Parathyroid adenoma (tissue), 2 donors: ENCODE data around the gene HPN.

Experiments used
- H2AFZ ChIP-seq: fragments of 300-600 bp; sonication (generic); one replicate; pipeline ENCODE4 v1.7.0; 2017; ENCODE audit warnings: antibody characterized with exemption, mild to moderate bottlenecking
- H3K27ac ChIP-seq: fragments of 300-600 bp; sonication (generic); one replicate; pipeline ENCODE4 v1.7.0; 2017
- H3K27me3 ChIP-seq: fragments of 300-600 bp; sonication (generic); one replicate; pipeline ENCODE4 v1.7.0; 2017; ENCODE audit warnings: low read length; ENCODE audit not compliant: control insufficient read depth, insufficient read depth
- H3K36me3 ChIP-seq: fragments of 300-600 bp; sonication (generic); one replicate; pipeline ENCODE4 v1.7.0; 2017; ENCODE audit warnings: low read length; ENCODE audit not compliant: control insufficient read depth, insufficient read depth
- H3K4me1 ChIP-seq: fragments of 300-600 bp; sonication (generic); one replicate; pipeline ENCODE4 v1.7.0; 2017; ENCODE audit warnings: control low read depth
- H3K4me2 ChIP-seq: fragments of 300-600 bp; sonication (generic); one replicate; pipeline ENCODE4 v1.7.0; 2017; ENCODE audit warnings: low read length
- H3K4me3 ChIP-seq: fragments of 300-600 bp; sonication (generic); one replicate; pipeline ENCODE4 v1.7.0; 2017; ENCODE audit warnings: low read depth, low read length
- H3K79me2 ChIP-seq: fragments of 300-600 bp; sonication (generic); one replicate; pipeline ENCODE4 v1.7.0; 2017; ENCODE audit warnings: control low read depth
- H3K9ac ChIP-seq: fragments of 300-600 bp; sonication (generic); one replicate; pipeline ENCODE4 v1.7.0; 2017; ENCODE audit warnings: mild to moderate bottlenecking
- H3K9me3 ChIP-seq: fragments of 300-600 bp; sonication (generic); one replicate; pipeline ENCODE4 v1.7.0; 2017; ENCODE audit warnings: low read length; ENCODE audit not compliant: control insufficient read depth
- CTCF ChIP-seq: fragments of 300-600 bp; sonication (generic); IDR thresholded peaks from one replicate; pipeline ENCODE4 v1.7.0; 2017; ENCODE audit warnings: antibody characterized with exemption, mild to moderate bottlenecking
- donor health status: primary hyperparathyroidism.

Gene HPN

GRCh38 chr19:35105411-35106290 is 64.1 kb downstream of the HPN start:
- no peak overlapping the region for H3K9ac ChIP-seq
- H3K27ac ChIP-seq, result no peak overlapping the region
- H3K36me3 ChIP-seq, result no peaks in the 10 kb centered on the region
- no peaks in the 10 kb centered on the region for H3K9me3 ChIP-seq
- no peak for TF ChIP-seq CTCF
- no peak overlapping the region for H2AFZ ChIP-seq
- H3K4me3 ChIP-seq, result no peak overlapping the region
- no peaks in the 10 kb centered on the region for H3K27me3 ChIP-seq
- H3K4me1 ChIP-seq, result no peaks in the 10 kb centered on the region
- no peaks in the 10 kb centered on the region for H3K79me2 ChIP-seq
- H3K4me2 ChIP-seq, result no peak overlapping the region

- H3K4me3 ChIP-seq, result no peak overlapping the region
- no peaks in the 10 kb centered on the region for H3K79me2 ChIP-seq
- H3K36me3 ChIP-seq, result no peaks in the 10 kb centered on the region
- no peak for TF ChIP-seq CTCF
- no peak overlapping the region for H3K27ac ChIP-seq
- H3K4me1 ChIP-seq, result no peaks in the 10 kb centered on the region
- H3K9ac ChIP-seq, result no peak overlapping the region
- no peak overlapping the region for H2AFZ ChIP-seq
- no peaks in the 10 kb centered on the region for H3K9me3 ChIP-seq
- no peak overlapping the region for H3K4me2 ChIP-seq
- H3K27me3 ChIP-seq, result no peaks in the 10 kb centered on the region
Measured at GRCh38 chr19:35106291-35106583, 64.7 kb downstream of the HPN start.

- H3K9ac ChIP-seq, result no peak overlapping the region
- no peaks in the 10 kb centered on the region for H3K9me3 ChIP-seq
- no peaks in the 10 kb centered on the region for H3K79me2 ChIP-seq
- no peak overlapping the region for H3K4me3 ChIP-seq
- no peaks in the 10 kb centered on the region for H3K36me3 ChIP-seq
- no peak for TF ChIP-seq CTCF
- H3K4me1 ChIP-seq, result no peaks in the 10 kb centered on the region
- no peak overlapping the region for H2AFZ ChIP-seq
- no peaks in the 10 kb centered on the region for H3K27me3 ChIP-seq
- no peak overlapping the region for H3K27ac ChIP-seq
- no peak overlapping the region for H3K4me2 ChIP-seq
Measured at GRCh38 chr19:35106898-35107541, 65.5 kb downstream of the HPN start.

GRCh38 chr19:35107545-35107944 is 66.0 kb downstream of the HPN start:
- no peaks in the 10 kb centered on the region for H3K27me3 ChIP-seq
- no peak overlapping the region for H2AFZ ChIP-seq
- H3K4me1 ChIP-seq, result no peaks in the 10 kb centered on the region
- no peak for TF ChIP-seq CTCF
- no peaks in the 10 kb centered on the region for H3K79me2 ChIP-seq
- no peak overlapping the region for H3K9ac ChIP-seq
- no peak overlapping the region for H3K4me2 ChIP-seq
- H3K4me3 ChIP-seq, result no peak overlapping the region
- H3K36me3 ChIP-seq, result no peaks in the 10 kb centered on the region
- H3K9me3 ChIP-seq, result no peaks in the 10 kb centered on the region
- H3K27ac ChIP-seq, result no peak overlapping the region
